ENCODE results near the gene OR10H3.

DNA sequence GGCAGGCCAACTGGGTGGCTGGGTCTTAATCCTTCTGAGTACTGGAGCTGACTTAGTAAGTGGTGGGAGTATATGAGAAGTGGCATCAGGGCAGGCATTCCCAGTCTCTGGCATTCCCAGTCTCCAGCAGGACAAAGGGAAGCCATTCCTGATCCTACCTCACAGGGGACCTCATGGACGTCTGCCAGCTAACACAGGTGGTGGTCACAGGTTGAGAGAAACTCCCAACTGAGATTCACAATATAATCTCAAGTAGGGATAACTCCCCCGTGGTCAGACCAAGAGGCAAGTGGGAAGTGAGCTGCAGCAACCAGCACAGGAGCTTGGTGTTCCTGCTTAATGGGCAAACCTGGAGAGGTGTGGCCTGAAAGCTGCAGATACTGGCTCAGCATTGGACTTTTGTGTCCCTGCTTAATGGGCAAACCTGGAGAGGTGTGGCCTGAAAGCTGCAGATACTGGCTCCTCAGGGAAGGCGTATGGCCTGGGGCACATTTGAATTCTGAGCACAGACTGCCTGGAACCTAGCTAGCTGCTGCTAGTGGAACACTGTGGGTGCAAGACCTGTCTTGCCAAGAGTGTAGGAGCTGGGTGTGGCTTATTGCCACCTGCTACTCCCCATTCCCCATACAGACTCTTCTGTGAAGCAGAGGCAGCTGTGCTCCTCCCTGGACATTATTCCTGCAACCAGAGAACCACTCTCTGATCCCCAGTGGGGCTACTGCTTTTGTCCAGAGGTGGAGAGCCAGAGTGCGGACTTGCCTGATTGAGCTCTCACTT, 35.8 kb upstream of the OR10H3 start:
- TF ChIP-seq, protein P1, sequence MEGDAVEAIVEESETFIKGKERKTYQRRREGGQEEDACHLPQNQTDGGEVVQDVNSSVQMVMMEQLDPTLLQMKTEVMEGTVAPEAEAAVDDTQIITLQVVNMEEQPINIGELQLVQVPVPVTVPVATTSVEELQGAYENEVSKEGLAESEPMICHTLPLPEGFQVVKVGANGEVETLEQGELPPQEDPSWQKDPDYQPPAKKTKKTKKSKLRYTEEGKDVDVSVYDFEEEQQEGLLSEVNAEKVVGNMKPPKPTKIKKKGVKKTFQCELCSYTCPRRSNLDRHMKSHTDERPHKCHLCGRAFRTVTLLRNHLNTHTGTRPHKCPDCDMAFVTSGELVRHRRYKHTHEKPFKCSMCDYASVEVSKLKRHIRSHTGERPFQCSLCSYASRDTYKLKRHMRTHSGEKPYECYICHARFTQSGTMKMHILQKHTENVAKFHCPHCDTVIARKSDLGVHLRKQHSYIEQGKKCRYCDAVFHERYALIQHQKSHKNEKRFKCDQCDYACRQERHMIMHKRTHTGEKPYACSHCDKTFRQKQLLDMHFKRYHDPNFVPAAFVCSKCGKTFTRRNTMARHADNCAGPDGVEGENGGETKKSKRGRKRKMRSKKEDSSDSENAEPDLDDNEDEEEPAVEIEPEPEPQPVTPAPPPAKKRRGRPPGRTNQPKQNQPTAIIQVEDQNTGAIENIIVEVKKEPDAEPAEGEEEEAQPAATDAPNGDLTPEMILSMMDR (IDR thresholded peaks at IDR 0.05), result no peak
- no peak for TF ChIP-seq EZH2 (IDR thresholded peaks at IDR 0.05; ENCODE audit: borderline replicate concordance, insufficient read depth, low read depth, low read length, poor library complexity, severe bottlenecking)
